KOPT-K1 (cell line): ENCODE data around the gene PLEKHB1.
"Not testable (repeated sequence)": the region's sequence is repeated elsewhere in the genome, so short reads cannot be mapped to it uniquely, and the experiment has no call there.

ENCODE experiments used
- H3K27ac ChIP-seq: fragments of 200-600 bp; sonication (generic); 2 replicates; pipeline ENCODE4 v1.5.1; 2016; ENCODE audit warnings: antibody characterized with exemption, mild to moderate bottlenecking, low read depth, low read length; ENCODE audit not compliant: poor library complexity, severe bottlenecking
- H3K36me3 ChIP-seq: fragments of 200-600 bp; sonication (generic); 2 replicates; pipeline ENCODE4 v1.5.1; 2017; ENCODE audit warnings: antibody characterized with exemption, mild to moderate bottlenecking, low read length, moderate library complexity; ENCODE audit not compliant: insufficient read depth
- H3K9me3 ChIP-seq: fragments of 200-600 bp; sonication (generic); 2 replicates; pipeline ENCODE4 v1.5.1; 2017; ENCODE audit warnings: antibody characterized with exemption, low read length, mild to moderate bottlenecking; ENCODE audit not compliant: insufficient read depth, poor library complexity, severe bottlenecking

The PLEKHB1 gene

DNA sequence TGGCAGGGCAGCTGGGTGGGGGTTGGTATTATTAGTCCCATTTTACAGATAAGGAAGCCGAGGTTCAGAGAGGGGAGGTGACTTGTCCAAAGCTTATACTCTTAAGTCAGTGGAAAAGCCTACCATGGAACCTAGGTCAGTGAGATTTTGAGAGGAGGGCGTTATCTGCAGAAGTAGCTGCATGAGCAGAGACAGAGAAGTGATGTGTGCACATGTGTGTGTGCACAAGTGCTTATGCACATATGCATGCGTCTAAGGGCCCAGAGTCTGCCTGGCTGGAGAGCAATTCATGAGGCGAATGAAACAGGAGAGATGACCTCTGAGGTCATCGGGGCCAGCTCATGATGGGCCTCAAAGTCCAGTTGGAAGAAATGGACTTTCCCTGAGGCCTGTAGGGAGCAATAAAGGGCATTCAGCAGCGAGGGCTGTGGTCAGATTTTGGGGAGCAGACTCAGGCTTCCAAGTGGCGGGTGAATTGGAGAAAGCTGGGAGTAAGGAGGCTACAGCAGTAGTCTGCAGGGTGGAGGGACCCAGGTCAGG is 8.2 kb downstream of the PLEKHB1 start:
- Histone ChIP-seq H3K36me3 (no peaks in the 10 kb centered on the region), H3K27ac (no peak overlapping the region)

DNA sequence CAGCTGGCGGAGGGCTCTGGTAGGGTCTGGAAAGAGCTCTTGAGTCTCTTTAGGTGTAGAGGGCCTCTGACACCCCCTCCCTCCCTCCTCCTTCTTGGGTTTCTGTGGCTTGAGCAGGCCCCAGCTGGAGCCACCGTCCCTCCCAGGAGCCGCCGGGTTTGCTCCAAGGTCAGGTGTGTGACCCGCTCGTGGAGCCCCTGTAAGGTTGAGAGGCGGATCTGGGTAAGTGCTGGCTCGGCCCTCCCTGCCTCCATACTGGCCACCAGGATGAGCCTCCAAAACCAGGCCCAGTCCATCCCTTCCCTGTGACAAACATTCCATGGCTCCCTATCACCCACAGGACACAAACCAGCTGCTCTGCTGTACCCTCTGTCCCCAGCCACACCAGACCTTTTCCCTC is 9.3 kb downstream of the PLEKHB1 start:
- no peaks in the 10 kb centered on the region for H3K9me3 ChIP-seq
- H3K27ac ChIP-seq: no peak overlapping the region
- H3K36me3 ChIP-seq: no peaks in the 10 kb centered on the region

More for the DNA sequence above, 8.2 kb downstream of the PLEKHB1 start:
- H3K9me3 ChIP-seq: no peaks in the 10 kb centered on the region

- H3K9me3 ChIP-seq: no peaks in the 10 kb centered on the region
- H3K36me3 ChIP-seq: no peaks in the 10 kb centered on the region
- H3K27ac ChIP-seq: no peak overlapping the region
Observed at GRCh38 chr11:73656985-73657384, 10.6 kb downstream of the PLEKHB1 start.

DNA sequence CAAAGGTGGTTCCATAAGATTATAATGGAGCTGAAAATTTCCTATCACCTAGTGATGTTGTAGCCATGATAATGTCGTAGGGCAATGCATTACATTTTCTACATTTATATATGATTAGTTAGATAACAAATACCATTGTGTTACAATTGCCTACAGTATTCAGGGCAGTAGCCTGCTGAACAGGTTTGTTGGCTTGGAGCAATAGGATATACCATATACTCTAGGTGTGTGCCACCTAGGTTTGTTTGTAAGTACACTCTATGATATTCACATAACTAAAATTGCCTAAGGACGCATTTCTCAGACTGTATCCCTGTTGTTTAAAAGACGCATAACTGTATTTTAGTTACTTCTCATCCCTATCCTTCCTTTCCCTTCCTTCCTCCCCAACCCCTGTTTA is 13.6 kb downstream of the PLEKHB1 start:
- H3K36me3 ChIP-seq: no peaks in the 10 kb centered on the region
- H3K27ac ChIP-seq: no peak overlapping the region
- H3K9me3 ChIP-seq: no peaks in the 10 kb centered on the region

GRCh38 chr11:73660497-73661034 is 14.2 kb downstream of the PLEKHB1 start:
- H3K27ac ChIP-seq: no peak overlapping the region
- H3K36me3 ChIP-seq: no peaks in the 10 kb centered on the region
- H3K9me3 ChIP-seq: no peaks in the 10 kb centered on the region

DNA sequence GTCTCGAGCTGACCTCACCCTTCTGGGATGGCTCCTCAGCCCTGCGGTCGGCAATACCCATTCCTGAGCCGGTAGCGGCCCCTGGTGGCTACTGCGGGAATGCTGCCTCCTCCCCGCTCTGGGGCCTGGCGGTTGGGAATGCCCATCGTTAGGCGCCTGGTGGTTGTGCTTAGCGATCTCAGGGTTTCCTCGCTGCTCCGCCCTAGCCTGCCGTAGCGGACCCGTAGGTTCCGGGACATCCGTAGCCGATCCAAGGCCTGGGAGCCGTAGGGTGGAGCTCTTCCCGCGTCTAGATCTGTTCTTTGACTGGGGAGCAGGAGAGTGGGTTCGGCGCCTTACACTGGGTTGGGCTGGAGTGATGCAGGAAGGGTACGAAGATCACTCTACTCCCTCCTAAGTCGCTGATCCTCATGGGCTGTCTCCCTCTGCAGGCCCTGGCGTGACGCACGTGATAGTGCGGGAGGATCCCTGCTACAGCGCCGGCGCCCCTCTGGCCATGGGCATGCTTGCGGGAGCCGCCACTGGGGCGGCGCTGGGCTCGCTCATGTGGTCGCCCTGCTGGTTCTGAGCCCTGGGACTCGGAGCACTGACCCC is 14.8 kb downstream of the PLEKHB1 start:
- Histone ChIP-seq H3K27ac (no peak overlapping the region), H3K36me3 (no peaks in the 10 kb centered on the region), H3K9me3 (no peaks in the 10 kb centered on the region)

DNA sequence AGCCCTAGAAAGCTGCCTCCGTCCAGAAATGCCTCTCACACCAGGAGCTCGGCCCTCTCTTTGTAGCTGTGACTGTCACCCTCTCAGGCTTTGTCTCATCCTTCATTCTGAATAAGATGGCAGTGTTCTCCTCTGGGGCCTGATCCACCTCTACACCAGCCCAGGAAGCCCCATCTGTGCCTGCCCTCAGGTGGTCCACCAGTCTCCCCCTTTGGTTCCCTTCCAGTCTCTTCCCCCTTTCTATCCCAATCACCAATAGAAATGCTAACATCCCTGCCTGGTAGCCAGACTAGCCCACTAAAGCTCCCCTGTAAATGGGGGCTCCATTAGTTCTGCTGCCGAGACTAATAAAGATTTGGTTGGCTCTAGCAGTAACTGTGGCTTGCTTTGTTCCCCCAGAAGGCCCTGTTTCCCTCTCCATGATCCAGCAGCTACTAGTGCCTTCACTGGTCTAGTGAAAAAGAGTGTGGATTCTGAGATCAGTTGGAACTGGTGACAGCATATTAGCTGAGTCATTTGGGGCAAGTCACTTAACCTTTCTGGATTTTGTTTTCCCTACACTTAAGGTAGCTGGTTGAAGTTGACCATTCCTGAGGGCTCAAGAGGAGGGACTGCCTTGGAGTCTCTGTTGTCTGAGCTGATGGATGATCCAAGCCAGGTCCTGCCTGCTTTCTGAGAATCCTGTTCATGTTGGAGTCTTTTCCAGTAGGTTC is 16.2 kb downstream of the PLEKHB1 start:
- Histone ChIP-seq H3K9me3 (no peaks in the 10 kb centered on the region), H3K27ac (no peak overlapping the region), H3K36me3 (no peaks in the 10 kb centered on the region)

DNA sequence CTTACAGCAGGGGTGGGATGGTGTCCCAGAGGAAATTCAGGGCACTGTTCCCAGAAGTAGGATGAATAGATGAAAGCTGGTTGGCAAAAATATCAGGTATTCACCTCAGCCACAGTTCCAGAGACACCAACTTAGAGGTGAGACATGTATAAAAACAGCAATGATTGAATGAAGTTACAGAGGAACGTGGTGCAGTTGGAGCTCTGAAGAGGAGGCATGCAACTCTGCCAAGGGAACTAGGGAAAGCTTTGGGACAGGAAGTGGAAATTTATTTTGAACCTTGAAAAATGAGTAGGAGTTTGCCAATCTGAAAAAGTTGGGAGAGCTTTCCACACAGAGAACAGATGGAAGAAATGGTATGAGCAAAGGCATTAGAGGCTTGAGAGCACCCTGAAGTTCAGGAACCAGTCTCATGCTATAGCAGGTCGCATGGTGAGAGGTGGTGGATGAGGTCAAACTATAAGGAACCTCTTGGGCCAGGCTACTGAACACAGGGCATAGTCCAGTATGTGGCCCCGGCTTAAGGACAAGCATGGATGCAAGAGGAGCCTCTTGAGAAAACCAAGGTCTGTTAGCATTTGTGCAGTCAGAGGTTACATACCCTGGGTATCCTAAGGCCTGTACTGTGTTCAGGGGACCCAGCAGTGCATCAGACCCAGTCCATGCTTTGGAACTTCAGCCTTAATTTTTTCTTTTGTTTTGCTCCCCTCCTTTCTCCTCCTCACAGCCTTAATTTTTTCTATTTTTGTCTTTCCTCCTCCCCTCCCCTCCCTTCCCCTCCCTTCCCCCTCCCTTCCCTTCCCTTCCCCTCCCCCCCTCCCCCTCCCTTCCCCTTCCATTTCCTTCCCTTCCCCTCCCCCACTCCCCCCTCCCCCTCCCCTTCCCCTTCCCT is 17.5 kb downstream of the PLEKHB1 start:
- H3K36me3 ChIP-seq: no peaks in the 10 kb centered on the region
- no peak overlapping the region for H3K27ac ChIP-seq
- no peaks in the 10 kb centered on the region for H3K9me3 ChIP-seq

GRCh38 chr11:73664877-73665276 is 18.5 kb downstream of the PLEKHB1 start:
- Histone ChIP-seq H3K9me3 (no peaks in the 10 kb centered on the region), H3K27ac (no peak overlapping the region), H3K36me3 (no peaks in the 10 kb centered on the region)

DNA sequence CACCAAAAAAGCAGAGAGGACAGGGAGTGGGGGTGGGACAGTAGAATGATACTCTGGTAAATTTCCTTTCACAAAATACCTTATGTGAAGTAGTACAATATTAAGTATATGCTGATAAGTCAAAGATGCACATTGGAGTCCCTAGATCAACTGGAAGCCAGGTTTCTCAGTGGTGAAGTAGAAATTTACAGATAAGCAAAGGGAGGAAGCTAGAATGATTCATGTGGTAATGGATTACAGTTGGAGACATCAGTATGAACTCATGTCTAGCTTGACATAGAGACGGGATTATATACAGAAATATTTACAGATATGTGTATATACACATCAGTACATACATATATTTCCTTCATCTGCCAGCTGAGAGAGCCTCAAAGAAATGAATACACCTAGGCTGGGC is 21.5 kb downstream of the PLEKHB1 start:
- H3K36me3 ChIP-seq: no peaks in the 10 kb centered on the region
- H3K9me3 ChIP-seq: no peaks in the 10 kb centered on the region
- peak overlapping the region; percentile 16 for H3K27ac ChIP-seq

- H3K27ac ChIP-seq: peak overlapping the region; percentile 47
- H3K36me3 ChIP-seq: peaks cover 7% of the 10 kb centered on the region; the same call in 1 of the 2 replicates
- no peaks in the 10 kb centered on the region for H3K9me3 ChIP-seq
Observed at GRCh38 chr11:73670808-73671207, 24.4 kb downstream of the PLEKHB1 start.

GRCh38 chr11:73671701-73672100 is 25.3 kb downstream of the PLEKHB1 start:
- H3K9me3 ChIP-seq: no peaks in the 10 kb centered on the region
- peak overlapping the region; percentile 47 for H3K27ac ChIP-seq
- peaks cover 7% of the 10 kb centered on the region; the same call in 1 of the 2 replicates for H3K36me3 ChIP-seq

- H3K27ac ChIP-seq: peak overlapping the region; percentile 61
- H3K36me3 ChIP-seq, H3K9me3 ChIP-seq: not testable (repeated sequence)
Observed at GRCh38 chr11:73676552-73676951, 30.2 kb downstream of the PLEKHB1 start.

DNA sequence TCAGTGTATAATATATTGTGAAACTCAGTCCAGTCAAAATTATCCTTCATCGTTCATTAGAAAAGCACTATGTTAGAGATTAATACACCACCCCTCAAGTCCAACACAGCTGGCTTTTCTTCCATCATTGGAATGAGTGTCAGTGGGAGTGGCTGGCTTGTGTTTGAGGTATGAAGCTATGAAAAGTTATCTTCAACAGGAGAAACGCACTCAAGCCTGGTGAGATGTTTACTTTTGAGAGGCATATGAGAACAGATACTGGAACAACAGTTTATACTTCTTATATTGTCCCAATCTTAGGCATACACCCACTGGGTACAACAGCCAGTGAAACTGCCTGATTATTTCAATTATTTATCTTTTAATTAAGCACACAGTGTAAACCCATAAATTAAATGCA is 34.3 kb downstream of the PLEKHB1 start:
- H3K27ac ChIP-seq: no peak overlapping the region
- no peaks in the 10 kb centered on the region for H3K9me3 ChIP-seq
- H3K36me3 ChIP-seq: peaks cover 8% of the 10 kb centered on the region; the same call in 1 of the 2 replicates
